ENCODE results near the gene FSTL5. TPM values are rescaled to one million over a fixed set of nuclear protein-coding genes. Genes with fewer than 3 reads are reported as not detected.

FSTL5 gene
- total and polyA plus RNA-seq, 2 of the 13 experiments (the other 11 are each of a cell fraction or from before 2014, with no cell fraction given): 0.03 to 0.07 TPM

GRCh38 chr4:161438096-161438495 lies 725.7 kb downstream of the FSTL5 start (continued):
- no peak for TF ChIP-seq ZNF567 (CRISPR knock-in tag; IDR thresholded peaks at IDR 0.05; ENCODE audit: borderline replicate concordance)
- TF ChIP-seq NFKBIZ (CRISPR knock-in tag; IDR thresholded peaks at IDR 0.05): no peak
- no peak for TF ChIP-seq ZNF839 (CRISPR knock-in tag; IDR thresholded peaks at IDR 0.05; ENCODE audit: borderline replicate concordance)
- no peak for TF ChIP-seq ZNF704 (CRISPR knock-in tag; IDR thresholded peaks at IDR 0.05; ENCODE audit: borderline replicate concordance)
- TF ChIP-seq THAP7 (CRISPR knock-in tag; IDR thresholded peaks at IDR 0.05): no peak
- TF ChIP-seq ZNF512B (CRISPR knock-in tag; IDR thresholded peaks at IDR 0.05; ENCODE audit: borderline replicate concordance): no peak
- no peak for TF ChIP-seq TFDP1 (CRISPR knock-in tag; IDR thresholded peaks at IDR 0.05; ENCODE audit: borderline replicate concordance)
- no peak for TF ChIP-seq MYC (CRISPR knock-in tag; IDR thresholded peaks at IDR 0.05; ENCODE audit: borderline replicate concordance)
- TF ChIP-seq PRMT3 (CRISPR knock-in tag; IDR thresholded peaks at IDR 0.05; ENCODE audit: borderline replicate concordance, low read depth): no peak
